Hepatocyte (in vitro differentiated cells): Measurements from ENCODE around the gene ATXN2. TPM values are rescaled to one million over a fixed set of nuclear protein-coding genes. Genes with fewer than 3 reads are reported as not detected.

Experiments used
- DNase-seq: peaks from one replicate; pipeline ENCODE4 v3.0.0-alpha.2; 2016; ENCODE audit warnings: low spot score
- H2AFZ ChIP-seq: fragments of 200-600 bp; sonication (generic); 2 replicates; pipeline ENCODE4 v1.6.0; 2016; ENCODE audit warnings: antibody characterized with exemption, mild to moderate bottlenecking
- H3K27ac ChIP-seq: fragments of 200-600 bp; sonication (generic); 2 replicates; pipeline ENCODE4 v1.5.1; 2016; ENCODE audit warnings: mild to moderate bottlenecking
- H3K27me3 ChIP-seq: fragments of 200-600 bp; sonication (generic); 2 replicates; pipeline ENCODE4 v1.6.1; 2016
- H3K36me3 ChIP-seq: fragments of 200-600 bp; sonication (generic); replicated peaks from 2 replicates; pipeline ENCODE4 v1.5.1; 2016; ENCODE audit warnings: low read depth; ENCODE audit not compliant: insufficient read depth
- H3K4me1 ChIP-seq: fragments of 200-600 bp; sonication (generic); 2 replicates; pipeline ENCODE4 v1.5.1; 2016; ENCODE audit warnings: mild to moderate bottlenecking, moderate library complexity; ENCODE audit not compliant: insufficient read depth
- H3K4me2 ChIP-seq: fragments of 200-600 bp; sonication (generic); 2 replicates; pipeline ENCODE4 v1.6.0; 2016
- H3K4me3 ChIP-seq: fragments of 200-600 bp; sonication (generic); 2 replicates; pipeline ENCODE4 v1.5.1; 2016; ENCODE audit warnings: mild to moderate bottlenecking
- H3K79me2 ChIP-seq: fragments of 200-600 bp; sonication (generic); 2 replicates; pipeline ENCODE4 v1.6.0; 2017; ENCODE audit warnings: mild to moderate bottlenecking
- H3K9me2 ChIP-seq: fragments of 200-600 bp; sonication (generic); replicated peaks from 2 replicates; pipeline ENCODE4 v1.6.0; 2017; ENCODE audit warnings: mild to moderate bottlenecking; ENCODE audit not compliant: insufficient read depth
- H3K9me3 ChIP-seq: fragments of 200-600 bp; sonication (generic); 2 replicates; pipeline ENCODE4 v1.5.1; 2016; ENCODE audit warnings: low read depth, mild to moderate bottlenecking
- H4K20me1 ChIP-seq: fragments of 200-600 bp; sonication (generic); 2 replicates; pipeline ENCODE4 v1.6.0; 2016; ENCODE audit warnings: mild to moderate bottlenecking; ENCODE audit not compliant: insufficient read depth, poor library complexity, severe bottlenecking
- CTCF ChIP-seq: fragments of 200-600 bp; sonication (generic); IDR thresholded peaks from 2 replicates; pipeline ENCODE4 v1.5.1; 2016; ENCODE audit warnings: antibody characterized with exemption, mild to moderate bottlenecking; ENCODE audit not compliant: poor library complexity
- EZH2 ChIP-seq: fragments of 200-600 bp; sonication (generic); IDR thresholded peaks from 2 replicates; pipeline ENCODE4 v1.6.1; 2016; ENCODE audit warnings: antibody characterized with exemption, mild to moderate bottlenecking, borderline replicate concordance
- EZH2phosphoT487 ChIP-seq: fragments of 200-600 bp; sonication (generic); IDR thresholded peaks from one replicate; pipeline ENCODE4 v1.6.1; 2018; ENCODE audit warnings: antibody characterized with exemption, mild to moderate bottlenecking, low read depth, moderate library complexity; ENCODE audit not compliant: unreplicated experiment, severe bottlenecking
- WGBS: methylation state at CpG from one replicate; pipeline ENCODE4 v1.1.6; 2016; ENCODE audit warnings: low lambda C conversion rate; ENCODE audit errors: missing lambda C conversion rate; 5-methylcytosine and 5-hydroxymethylcytosine counted together
- polyA plus RNA-seq: library from polyadenylated mRNA; unstranded; fragments of >200 nt; fragmentation: Nextera tagmentation; extraction: Ambion mirVana; gene quantifications from 2 replicates; pipeline ENCODE4 v1.2.1, GENCODE V29; 2016
- total RNA-seq: library from RNA; depleted of rRNA; stranded (reverse); fragments of >200 nt; gene quantifications from 2 replicates; pipeline ENCODE4 v1.2.3, GENCODE V29; 2014

Gene ATXN2
- total and polyA plus RNA-seq, 2 experiments from 2014 or later: 36.9 to 47.9 TPM

GRCh38 chr12:111458546-111459172 lies 140.5 kb downstream of the ATXN2 start:
- Histone ChIP-seq H3K36me3 (no peaks in the 10 kb centered on the region), H3K79me2 (peaks cover 3% of the 10 kb centered on the region), H3K27ac (no peak overlapping the region), H3K9me3 (no peaks in the 10 kb centered on the region), H3K9me2 (no peaks in the 10 kb centered on the region), H3K4me1 (peaks cover 9% of the 10 kb centered on the region), H3K4me3 (no peak overlapping the region), H4K20me1 (no peaks in the 10 kb centered on the region), H3K4me2 (no peak overlapping the region), H3K27me3 (no peaks in the 10 kb centered on the region), H2AFZ (no peak overlapping the region)
- TF ChIP-seq CTCF (no peak), EZH2phosphoT487 (no peak), EZH2 (no peak)
- 89% methylated on average over 6 of the region's 6 CpGs for WGBS
- DNase-seq: no peak

- no peaks in the 10 kb centered on the region for H3K36me3 ChIP-seq
- peaks cover 7% of the 10 kb centered on the region for H3K4me1 ChIP-seq
- TF ChIP-seq EZH2phosphoT487: no peak
- TF ChIP-seq CTCF: no peak
- TF ChIP-seq EZH2: no peak
- DNase-seq: no peak
- H4K20me1 ChIP-seq: no peaks in the 10 kb centered on the region
- H3K79me2 ChIP-seq: peaks cover 3% of the 10 kb centered on the region
- no peaks in the 10 kb centered on the region for H3K9me3 ChIP-seq
- 86% methylated on average over 3 of the region's 3 CpGs for WGBS
- H3K4me2 ChIP-seq: no peak overlapping the region
- no peaks in the 10 kb centered on the region for H3K9me2 ChIP-seq
- no peak overlapping the region for H2AFZ ChIP-seq
- H3K4me3 ChIP-seq: no peak overlapping the region
- no peak overlapping the region for H3K27ac ChIP-seq
- H3K27me3 ChIP-seq: no peaks in the 10 kb centered on the region
These were observed 141.5 kb downstream of the ATXN2 start for GRCh38 chr12:111457577-111457976.

GRCh38 chr12:111457071-111457470 lies 142.0 kb downstream of the ATXN2 start:
- TF ChIP-seq CTCF (no peak), EZH2phosphoT487 (no peak), EZH2 (no peak)
- no peak overlapping the region for H2AFZ ChIP-seq

More at GRCh38 chr12:111457071-111457470, 142.0 kb downstream of the ATXN2 start:
- no peak for DNase-seq
- Histone ChIP-seq H3K9me3 (no peaks in the 10 kb centered on the region), H4K20me1 (no peaks in the 10 kb centered on the region), H3K4me2 (no peak overlapping the region), H3K79me2 (peaks cover 3% of the 10 kb centered on the region), H3K36me3 (no peaks in the 10 kb centered on the region), H3K27me3 (no peaks in the 10 kb centered on the region), H3K4me3 (no peak overlapping the region), H3K4me1 (peaks cover 2% of the 10 kb centered on the region), H3K9me2 (no peaks in the 10 kb centered on the region), H3K27ac (no peak overlapping the region)
- WGBS: 91% methylated on average over 9 of the region's 9 CpGs
